ENCODE results near the gene SUN1.
"Not testable (repeated sequence)": the region's sequence is repeated elsewhere in the genome, so short reads cannot be mapped to it uniquely, and the experiment has no call there.

The SUN1 gene

DNA sequence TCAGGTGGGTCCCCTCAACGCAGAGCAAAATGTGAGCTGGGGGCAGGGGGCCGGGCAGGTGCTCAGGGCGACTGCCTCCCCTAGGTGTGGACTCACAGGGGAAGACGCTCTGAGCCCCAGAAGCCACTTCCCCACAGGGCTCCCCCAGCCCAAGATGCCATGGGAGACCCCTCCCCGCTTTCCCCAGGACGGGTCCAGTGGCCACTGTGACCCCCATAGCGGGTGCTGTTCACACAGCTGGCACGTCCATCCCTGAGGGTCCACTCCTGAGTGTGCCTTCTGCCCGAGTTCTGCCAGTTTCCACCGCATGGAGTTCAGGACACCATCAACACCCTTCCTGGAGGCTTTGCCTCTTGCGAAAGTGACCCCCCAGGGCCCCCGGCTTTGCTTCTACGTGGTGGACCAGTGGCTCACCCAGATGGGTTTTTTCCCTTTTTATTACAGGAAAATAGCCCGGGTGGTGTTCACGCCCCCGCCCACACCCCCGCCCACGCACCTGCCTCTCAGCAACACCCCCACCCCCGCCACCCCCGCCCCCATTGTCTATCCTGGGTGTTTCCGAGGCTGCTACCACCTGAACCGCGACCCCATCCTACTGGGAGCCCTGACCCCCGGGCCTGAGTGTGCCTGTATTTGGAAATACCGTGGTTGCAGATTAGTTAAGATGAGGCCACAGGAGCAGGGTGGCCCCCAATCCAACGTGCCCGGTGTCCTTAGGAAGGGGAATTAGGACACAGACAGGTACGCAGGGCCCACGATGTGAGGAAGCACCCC, 90.2 kb downstream of the SUN1 start:
- DNase-seq: peak; percentile 66 to 70

DNA sequence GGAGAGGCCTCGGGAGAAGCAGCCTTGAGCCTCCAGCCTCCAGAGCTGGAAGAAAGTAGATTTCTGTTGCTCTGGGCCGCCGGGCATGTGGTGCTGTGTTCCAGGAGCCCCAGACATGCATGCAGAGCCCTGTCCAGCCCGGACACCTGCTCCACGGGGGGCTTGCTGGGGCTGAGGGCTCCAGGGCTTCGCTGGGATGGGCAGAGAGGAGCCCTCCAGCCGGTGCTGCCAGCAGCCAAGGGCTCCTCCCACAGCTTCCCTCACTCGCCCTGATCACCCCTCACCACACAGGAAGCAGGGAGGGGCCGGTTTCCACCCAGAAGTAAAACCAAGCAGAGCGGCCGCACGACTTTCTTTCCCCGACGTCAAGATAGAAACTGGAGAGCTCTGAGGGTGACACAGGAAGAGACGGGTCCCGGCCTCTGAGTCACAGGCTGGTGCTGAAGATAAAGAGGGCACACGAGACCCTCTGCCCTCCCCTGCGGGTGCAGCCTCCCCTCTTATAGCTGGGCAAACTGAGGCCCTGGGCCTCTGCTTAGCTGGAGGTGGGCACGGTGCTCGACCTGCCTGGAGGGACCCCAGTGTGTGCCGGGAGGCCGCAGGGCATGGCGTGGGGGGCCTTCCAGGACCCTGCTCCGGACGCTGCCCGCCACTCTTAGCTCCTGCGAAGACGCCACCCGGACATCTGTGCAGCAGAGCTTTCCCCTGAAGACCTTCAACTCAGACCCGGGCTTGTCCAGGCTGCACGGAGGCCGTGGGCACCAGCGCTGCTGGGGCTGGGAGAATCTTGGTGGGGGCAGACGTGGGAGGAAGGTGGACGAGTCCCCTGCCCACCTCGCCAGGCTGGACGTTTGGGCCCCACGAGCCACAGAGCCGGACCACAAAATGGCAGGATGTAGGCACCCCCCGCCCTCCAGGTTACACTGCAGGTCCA, 91.1 kb downstream of the SUN1 start:
- DNase-seq: peak; percentile 95 to 96

DNA sequence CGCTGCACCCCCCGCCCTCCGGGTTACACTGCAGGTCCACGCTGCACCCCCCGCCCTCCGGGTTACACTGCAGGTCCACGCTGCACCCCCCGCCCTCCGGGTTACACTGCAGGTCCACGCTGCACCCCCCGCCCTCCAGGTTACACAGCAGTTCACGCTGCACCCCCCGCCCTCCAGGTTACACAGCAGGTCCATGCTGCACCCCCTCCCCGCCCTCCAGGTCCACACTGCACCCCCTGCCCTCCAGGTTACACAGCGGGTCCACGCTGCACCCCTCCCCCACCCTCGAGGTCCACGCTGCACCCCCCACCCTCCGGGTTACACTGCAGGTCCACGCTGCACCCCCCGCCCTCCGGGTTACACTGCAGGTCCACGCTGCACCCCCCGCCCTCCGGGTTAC, 91.8 kb downstream of the SUN1 start:
- not testable (repeated sequence) for DNase-seq

All from activated T-cell treated with anti-CD3 and anti-CD28 coated beads, Interleukin-2, amount 50 U/mL, for 48 hours (primary cell).